RKO (cell line): ENCODE results near the gene PRKD1.
"Not testable (repeated sequence)": the region's sequence is repeated elsewhere in the genome, so short reads cannot be mapped to it uniquely, and the experiment has no call there.

Experiments used
- DNase-seq: peaks from one replicate; pipeline ENCODE4 v3.0.0-alpha.2; 2016; ENCODE audit warnings: low spot score

PRKD1 gene

GRCh38 chr14:29740491-29740890, 187.2 kb downstream of the PRKD1 start:
- no peak for DNase-seq

GRCh38 chr14:29738950-29739349, 188.7 kb downstream of the PRKD1 start:
- DNase-seq = no peak

GRCh38 chr14:29738056-29738455, 189.6 kb downstream of the PRKD1 start:
- no peak for DNase-seq

DNA sequence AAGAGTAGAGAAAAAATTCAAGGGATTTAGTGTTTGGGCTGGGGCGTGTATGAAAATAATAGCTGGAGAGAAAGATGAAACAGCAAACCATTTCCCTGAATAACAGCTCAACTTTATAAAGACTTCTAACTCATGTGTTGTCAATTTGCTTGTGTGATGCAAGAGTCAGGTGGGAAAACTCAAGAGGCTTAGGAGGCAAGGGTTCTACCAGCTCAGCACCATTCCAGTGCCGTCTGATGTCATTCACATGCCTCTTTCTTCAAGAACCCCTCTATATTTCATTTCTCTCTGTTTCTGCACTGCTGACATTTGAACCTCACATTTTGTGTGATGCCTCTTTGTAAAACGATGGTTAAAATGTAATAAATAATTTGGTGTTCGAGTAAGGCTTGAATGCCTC, 192.2 kb downstream of the PRKD1 start:
- DNase-seq = no peak

- no peak for DNase-seq
Observed at GRCh38 chr14:29734732-29735131, 192.9 kb downstream of the PRKD1 start.

GRCh38 chr14:29726560-29727331, 200.9 kb downstream of the PRKD1 start:
- peak; percentile 12 for DNase-seq

- DNase-seq = peak; percentile 20
Observed at GRCh38 chr14:29724991-29725390, 202.7 kb downstream of the PRKD1 start.

DNA sequence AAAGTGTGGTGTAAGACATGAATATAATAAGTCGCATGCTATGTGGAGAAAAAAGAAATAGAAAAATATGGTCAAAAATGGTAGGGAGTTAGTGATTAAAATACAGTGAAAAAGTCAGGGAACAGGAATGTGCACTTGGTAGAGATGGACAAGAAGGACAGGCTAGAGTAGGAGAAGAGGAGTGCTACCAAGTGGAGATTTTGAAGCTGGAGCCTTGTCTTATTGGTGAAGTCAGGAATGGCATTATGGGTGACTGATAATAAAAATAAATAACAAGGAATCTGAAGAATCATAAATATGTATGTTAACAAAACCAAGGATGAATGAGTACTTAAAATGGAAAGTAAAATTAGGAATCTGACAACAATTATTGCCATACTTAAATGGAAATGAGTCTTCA, 204.8 kb downstream of the PRKD1 start:
- DNase-seq = no peak

DNA sequence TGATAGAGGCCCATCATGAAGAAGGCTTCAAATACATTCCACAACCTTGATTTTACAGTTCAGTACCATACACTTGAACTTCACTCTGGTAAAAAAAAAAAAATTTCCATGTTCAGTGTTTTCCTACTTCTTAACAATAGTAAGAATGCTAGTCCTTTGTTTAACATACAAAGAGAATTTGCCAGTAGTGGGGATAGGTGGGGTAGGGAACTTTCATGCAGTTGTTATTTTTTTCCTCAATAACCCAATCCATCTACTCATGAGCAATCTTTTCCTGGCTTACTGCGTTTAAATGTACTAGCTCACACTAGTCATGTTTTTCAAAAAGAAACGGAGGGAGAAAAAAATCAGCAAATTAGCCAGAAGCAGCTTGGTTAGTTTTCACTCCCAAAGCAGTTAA, 206.1 kb downstream of the PRKD1 start:
- DNase-seq = no peak

DNA sequence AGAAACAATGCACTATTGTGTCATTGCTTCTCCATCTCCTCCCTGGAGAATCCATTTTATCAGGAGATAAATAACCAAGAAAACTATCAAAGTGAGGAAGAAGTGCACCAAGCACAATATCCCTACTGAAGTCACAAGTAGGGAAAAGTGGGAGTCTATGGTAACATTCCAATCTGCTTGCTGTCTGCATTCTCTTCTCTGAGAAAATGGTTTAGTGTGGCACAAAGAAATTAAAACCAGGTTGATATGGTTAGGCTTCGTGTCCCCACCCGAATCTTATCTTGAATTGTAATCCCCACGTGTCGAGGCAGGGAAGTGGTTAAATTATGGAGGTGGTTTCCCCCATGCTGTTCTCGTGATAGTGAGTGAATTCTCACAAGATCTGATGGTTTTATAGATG, 209.7 kb downstream of the PRKD1 start:
- DNase-seq = no peak

- DNase-seq = no peak
Observed at GRCh38 chr14:29716150-29716549, 211.5 kb downstream of the PRKD1 start.

- DNase-seq = no peak
Observed at GRCh38 chr14:29712601-29713000, 215.0 kb downstream of the PRKD1 start.

DNA sequence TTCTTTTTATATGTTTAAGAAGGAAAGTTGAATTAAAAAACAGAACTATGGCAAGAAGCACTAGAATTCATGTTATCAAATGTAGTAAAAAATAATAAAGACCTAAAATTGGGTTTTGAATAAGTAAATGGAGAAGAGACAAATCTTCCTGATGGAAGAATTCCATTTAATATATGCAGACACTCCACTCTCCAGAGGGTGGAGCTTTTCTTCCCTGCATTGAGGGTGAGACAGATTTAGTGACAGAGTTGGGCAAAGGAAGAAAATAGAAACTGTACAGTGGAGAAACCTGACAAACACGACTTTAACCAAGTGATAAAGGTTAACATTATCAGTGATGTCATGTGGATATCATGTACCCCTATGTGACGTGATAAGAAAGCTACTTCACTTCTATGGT, 217.6 kb downstream of the PRKD1 start:
- no peak for DNase-seq

GRCh38 chr14:29709490-29709889, 218.2 kb downstream of the PRKD1 start:
- no peak for DNase-seq

GRCh38 chr14:29706700-29707099, 220.9 kb downstream of the PRKD1 start:
- no peak for DNase-seq

GRCh38 chr14:29705801-29706200, 221.8 kb downstream of the PRKD1 start:
- DNase-seq = no peak

DNA sequence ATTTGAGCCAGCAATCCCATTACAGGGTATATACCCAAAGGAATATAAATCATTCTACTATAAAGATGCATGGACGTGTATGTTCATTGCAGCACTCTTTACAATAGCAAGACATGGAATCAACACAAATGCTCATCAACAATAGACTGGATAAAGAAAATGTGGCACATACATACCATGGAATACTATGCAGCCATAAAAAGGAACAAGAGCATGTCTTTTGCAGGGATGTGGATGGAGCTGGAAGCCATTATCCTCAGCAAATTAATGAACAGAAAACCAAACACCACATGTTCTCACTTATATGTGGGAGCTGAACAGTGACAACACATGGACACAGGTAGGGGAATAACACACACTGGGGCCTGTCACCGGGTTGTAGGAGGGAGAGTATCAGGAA, 238.1 kb downstream of the PRKD1 start:
- DNase-seq = not testable (repeated sequence)

GRCh38 chr14:29687866-29688265, 239.8 kb downstream of the PRKD1 start:
- DNase-seq = no peak

DNA sequence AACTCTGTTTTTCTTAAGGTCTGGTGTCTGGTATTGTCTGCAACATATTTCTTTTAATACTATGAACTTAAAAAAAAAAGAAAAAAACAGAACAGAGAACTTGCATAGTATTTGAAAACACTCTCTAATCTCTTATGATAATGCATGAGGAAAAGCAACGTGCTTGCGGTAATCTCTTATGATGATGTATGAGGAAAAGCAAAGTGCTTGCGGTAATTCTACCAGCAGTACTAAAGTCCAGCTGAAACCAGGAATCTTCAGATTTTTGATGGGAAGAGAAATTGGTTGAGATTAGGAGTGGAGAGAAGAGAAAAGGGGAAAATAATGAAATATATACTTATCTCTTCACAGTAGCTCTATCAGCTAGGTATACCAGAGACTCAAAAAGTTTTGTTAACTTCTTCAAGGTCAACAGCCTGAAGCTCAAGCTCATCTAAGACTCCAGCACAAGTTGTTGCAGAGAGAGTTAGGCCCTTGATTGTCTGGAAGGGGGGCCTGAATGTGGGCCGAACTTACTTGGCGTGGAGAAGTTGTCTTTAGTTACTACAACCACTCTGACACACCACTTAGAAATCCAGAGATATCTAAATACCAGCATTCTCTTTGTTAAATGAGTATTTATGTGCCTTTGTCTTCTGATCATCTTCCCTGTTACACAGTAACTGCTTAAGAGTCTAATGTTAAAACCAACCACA, 240.4 kb downstream of the PRKD1 start:
- no peak for DNase-seq

GRCh38 chr14:29684926-29685325, 242.7 kb downstream of the PRKD1 start:
- DNase-seq = no peak

- no peak for DNase-seq
Observed at GRCh38 chr14:29682789-29683188, 244.9 kb downstream of the PRKD1 start.

DNA sequence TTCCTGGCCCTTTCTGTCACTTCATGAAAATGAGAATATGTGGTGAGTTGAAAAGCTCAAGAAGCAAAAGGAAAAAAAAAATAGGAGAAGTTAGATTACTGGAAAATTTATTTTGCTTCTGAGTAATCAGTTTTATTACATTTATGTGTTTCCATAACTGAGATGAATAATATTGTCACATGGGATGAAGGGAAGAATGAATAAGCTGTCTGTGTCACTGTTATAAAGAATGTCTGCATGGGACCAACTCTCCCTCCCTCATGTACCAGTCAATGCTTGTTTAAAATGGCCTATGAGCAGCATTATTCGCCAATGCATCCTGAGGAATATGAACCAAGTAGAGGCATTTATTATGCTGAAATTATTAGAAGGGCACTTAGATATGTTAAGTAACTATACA, 246.3 kb downstream of the PRKD1 start:
- DNase-seq = peak; percentile 1

DNA sequence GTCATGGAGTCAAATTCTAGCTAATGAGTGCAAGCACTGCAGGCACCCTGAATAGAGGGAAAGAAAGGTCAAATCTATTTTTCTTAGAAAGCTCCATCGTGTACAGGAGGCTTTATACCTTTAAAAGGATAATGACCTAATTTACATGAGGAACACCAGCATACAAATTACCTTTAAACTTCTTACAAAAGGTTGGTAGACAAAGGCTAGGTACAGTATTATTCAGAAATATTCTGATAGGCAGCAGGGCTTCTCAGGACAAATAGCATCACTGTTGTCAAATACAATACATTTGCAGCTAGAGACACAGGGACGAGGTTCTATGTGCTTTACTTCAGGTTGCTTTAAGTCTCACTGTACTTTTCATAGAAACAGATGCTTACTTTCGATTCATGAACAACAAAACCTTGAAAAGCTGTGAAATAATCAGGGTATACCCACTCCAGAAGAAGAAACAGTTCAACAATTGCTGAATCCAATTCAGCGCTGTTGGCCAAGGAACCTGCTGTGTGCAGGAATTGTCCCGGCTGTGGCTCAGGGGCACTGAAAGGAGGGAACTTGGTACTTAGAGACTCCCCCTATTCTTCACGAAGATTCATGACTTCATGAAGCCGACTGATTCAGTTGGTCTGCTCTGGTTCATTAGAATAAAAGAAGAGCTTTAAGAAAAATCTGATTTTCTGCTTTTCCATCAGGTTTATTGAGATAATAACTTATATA, 252.9 kb downstream of the PRKD1 start:
- no peak for DNase-seq
